GM19099 (cell line): Measurements from ENCODE around the gene PANK1.

ENCODE experiments used
- POLR2A ChIP-seq: IDR thresholded peaks from 3 replicates; pipeline ENCODE4 v1.6.1; 2011; ENCODE audit warnings: low read depth; ENCODE audit not compliant: insufficient read length; ENCODE audit errors: extremely low read depth

PANK1 gene

DNA sequence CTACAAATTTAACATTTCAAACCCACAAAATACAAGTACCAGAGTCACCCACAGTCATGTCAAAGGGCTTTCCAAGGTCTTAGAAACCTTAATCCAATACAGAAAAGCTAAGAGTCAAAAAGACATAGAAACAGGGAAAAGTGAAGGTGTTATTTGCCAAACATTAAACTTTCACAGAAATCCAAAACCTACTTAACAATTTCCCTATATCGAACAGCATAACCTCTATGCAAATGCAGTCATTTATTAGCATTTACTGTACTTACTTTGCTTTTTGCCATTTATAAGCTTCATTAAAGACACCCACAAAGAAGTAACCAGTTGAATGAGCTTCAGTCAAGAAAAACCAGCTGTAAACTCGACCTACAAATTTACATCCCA is 1.6 kb downstream of the PANK1 start:
- TF ChIP-seq POLR2A = no peak

DNA sequence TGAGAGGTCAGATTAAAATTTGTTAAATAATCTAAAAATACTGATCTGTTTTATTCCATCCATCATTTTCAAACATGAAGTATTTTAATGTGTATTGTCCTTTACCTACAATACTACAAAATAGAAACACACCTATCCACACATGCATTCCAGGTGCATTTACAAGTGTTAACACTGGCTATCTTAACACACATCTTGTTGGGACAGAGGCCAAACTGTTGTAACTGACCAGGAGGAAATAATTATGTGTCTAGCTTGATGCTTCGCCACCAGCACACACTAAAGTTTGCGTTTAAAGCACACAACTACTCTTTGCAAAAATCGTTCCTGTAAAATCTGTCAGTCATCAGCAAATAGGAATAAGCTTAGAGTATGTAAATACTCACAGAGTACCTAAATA is 2.8 kb downstream of the PANK1 start:
- TF ChIP-seq POLR2A = no peak

DNA sequence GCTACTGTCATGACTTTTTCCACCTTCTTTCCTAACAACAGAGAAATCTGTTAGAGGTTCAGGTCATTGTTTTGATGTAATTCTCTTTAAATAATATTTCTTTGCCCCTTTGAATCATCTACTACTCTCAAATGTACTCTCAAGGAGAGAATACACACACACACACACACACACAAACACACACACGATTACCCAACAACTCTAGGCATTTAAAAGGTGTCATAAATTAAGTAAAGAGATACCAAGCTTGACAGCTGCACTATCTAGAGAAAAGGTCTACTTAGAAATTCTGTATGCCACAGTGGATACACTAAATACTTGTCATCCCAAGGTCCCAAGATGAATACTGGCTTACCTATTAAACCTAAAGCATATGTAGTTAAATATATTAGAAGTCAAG is 4.8 kb downstream of the PANK1 start:
- no peak for TF ChIP-seq POLR2A

DNA sequence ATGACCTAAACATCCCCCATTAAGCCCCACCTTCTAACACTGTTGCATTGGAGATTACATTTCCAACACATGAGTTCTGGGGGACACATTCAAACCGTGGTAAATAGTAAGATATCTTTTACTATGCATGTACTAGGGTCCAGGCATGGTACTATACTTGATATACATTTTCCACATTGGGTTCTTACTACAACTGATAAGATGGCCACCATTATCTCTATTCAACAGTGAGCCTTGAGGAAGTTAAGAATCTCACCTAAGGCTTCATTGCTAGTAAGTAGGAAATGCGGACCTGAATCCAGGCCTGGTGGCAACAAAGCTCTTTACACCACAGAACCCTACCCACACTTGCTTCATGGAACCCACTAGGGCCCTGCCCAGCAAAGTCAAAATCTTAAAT is 5.7 kb downstream of the PANK1 start:
- TF ChIP-seq POLR2A = no peak

DNA sequence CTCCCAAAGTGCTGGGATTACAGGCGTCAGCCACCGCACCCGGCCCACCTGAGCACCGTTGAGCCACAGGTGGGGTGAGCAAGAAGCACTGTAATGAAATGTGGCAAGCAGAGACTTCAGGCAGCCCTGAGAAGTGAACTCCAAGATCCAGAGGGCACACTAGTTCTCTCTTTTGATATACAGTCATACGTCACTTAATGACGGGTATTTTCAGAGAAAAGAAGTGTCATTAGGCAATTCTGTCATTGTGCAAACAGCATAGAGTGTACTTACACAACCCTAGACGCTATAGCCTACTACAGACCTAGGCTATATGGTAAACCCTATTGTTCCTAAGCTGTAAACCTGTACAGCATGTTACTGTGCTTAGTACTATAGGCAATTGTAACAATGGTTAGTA is 7.9 kb downstream of the PANK1 start:
- TF ChIP-seq POLR2A = no peak

DNA sequence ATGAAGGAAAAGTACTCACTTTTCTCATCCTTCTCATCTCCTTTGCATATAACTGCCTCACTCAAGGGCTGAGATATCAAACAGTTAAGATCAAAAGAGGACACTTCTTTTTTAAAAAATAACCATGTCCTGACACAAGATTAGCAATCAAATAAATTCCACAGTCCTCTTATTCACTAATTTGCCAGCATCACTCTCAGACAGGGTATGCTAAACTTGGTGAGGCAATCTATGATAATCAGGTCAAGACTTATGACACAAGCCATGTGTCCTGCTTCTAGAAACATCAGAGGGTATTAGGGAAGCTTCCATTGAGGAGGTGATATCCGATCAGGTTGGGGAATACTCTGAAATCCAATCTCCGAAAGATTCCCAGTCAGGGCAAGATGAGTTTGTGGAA is 10.4 kb downstream of the PANK1 start:
- no peak for TF ChIP-seq POLR2A

DNA sequence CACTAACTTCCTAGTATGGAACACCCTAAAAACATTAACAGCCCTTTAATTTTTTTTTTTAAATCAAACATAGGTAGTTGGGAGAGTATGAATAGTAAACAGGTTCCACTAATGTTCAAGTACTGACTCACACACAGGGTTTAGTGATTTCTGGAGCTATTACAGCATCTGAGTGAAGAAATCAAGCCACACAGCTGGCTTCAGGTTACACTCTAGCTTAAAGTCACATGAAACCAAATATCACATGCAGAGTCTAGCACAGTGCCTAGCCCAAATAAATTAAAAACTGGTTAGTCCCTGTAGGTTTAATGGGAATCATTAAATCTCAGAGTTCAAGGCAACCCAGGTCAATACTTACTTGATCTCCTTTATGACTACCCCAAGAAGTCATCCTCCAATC is 11.6 kb downstream of the PANK1 start:
- no peak for TF ChIP-seq POLR2A

DNA sequence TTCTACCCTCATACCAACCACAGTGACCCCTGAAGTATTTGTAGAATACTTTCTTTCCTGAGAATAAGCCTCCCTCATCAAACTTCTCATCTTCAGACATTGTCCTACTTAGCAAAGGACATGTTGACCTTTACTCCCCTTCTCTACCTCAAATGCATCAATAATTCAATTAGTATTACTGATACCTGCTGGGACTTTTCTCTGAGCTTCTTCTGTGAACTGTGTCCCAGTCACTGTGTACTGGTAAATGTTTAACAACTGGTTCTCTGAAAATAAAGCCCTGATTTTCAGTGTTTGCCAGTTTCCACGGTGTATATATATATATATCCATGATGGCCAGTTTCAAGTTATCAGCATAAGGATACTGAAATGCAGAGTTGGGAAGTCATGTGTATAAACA is 12.2 kb downstream of the PANK1 start:
- no peak for TF ChIP-seq POLR2A

DNA sequence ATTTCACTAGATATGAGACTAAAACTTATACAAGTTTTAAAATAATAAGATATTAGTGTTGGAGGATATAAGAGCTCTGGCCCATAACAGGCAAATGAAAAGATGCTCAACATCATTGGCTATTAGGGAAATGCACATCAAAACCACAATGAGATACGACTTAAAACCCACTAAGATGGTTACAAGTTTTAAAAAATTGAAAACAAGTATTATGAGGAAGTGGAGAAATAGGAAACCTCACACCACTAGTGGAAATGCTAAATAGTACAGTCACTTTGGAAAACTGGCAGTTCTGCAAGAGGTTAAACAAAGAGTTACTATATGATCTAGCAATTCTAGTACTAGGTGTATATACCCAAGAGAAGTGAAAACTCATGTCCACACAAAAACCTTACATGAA is 17.2 kb downstream of the PANK1 start:
- TF ChIP-seq POLR2A = no peak

DNA sequence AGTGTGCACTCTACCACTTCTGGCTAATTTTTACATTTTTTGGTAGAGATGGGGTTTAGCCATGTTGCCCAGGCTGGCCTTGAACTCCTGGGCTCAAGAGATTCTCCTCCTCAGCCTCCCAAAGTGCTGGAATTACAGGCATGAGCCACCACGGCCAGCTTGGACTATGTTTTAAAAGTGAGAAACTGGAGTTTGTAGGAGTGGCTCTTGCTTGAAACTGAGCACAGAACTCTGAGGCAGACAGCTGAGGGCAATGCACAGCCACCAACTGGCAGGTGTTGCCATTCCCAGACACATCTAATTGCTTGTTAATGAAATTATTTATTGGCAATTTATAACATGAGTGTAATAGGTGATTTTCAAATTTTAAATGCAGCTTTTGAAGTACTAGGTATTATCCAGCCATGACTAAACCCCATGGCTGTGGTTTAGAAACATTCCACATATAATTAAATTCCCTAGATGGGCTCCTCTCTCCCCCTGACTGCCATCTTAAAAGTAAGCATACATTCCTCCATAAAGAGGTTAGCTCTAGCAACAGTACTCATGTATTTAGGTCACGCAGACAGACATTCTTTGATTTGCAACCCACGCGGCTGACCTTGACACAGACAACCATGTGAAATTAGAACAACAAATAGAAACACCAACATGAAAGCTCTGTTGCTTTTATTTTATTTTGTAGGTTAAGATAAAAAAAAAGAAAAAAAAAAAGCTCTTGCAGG is 19.8 kb downstream of the PANK1 start:
- TF ChIP-seq POLR2A = no peak

DNA sequence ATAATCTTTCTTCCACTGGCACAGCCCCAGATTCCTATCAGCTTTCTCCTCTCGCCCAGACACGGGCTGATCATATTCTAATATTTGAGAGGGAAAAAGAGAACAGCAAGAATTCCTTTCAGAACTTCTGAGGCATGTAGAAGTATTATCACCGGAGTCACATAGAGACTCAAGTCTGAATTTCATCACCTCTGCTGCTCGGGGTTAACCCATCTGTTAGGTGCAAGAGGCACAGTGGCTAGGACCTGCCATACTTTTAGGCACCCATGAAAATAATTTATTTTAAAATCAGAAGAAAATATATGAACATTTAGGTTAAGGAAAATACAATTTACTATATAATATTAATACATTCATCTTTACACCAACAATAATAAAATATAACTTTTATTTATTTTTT is 21.0 kb downstream of the PANK1 start:
- no peak for TF ChIP-seq POLR2A

DNA sequence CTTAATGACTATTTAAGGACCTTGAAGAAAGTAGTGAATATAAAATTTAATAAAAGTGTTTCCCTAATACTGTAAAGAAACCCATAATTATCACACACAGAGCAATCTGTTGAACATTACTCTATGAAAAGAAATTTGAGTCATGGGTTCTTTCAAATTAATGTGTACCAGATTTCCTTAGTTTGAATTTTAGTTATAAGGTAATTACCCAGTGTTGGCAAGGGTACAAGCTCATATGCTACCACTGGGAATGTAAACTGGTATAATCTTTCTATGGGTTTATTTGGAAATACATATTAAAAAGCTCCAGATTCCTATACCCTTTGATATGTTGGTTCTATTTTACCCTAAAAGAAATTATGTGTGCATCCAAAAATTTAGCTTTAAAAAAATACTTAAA is 22.9 kb downstream of the PANK1 start:
- TF ChIP-seq POLR2A = no peak

DNA sequence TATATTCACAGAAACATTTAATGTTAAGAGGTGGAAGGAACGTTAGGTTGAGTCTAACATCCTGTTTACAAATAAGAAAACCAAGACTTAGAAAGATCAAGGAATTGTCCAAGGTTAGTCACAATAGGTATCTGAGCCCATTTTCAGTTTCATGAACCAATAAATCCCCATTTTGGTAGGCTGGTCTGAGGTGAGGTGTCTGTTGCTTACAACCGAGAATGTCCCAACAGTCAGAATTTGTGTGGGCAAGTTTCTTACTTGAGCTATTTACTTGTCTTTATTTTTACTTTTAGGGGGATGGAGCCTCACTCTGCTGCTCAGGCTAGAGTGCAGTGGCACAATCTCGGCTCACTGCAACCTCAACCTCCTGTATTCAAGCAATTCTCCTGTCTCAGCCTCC is 23.6 kb downstream of the PANK1 start:
- no peak for TF ChIP-seq POLR2A

DNA sequence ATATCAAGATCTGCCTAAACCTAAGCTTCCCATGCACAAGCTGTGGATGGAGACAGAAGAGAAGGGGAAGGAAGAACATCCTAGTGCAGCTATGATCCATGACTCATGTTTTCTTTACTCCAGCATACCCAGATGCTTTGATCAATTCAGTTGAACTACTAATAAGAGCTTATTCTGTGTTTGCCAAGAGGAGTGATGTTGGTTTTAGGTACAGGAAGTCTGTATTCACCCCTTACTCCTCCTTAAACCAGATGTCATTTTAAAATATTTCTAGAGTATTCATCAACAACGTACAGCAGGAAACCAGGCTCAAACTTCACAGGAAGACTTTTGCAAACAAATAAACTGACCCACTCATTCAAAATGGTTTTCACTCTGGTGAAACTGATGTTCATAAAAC is 29.2 kb downstream of the PANK1 start:
- no peak for TF ChIP-seq POLR2A

DNA sequence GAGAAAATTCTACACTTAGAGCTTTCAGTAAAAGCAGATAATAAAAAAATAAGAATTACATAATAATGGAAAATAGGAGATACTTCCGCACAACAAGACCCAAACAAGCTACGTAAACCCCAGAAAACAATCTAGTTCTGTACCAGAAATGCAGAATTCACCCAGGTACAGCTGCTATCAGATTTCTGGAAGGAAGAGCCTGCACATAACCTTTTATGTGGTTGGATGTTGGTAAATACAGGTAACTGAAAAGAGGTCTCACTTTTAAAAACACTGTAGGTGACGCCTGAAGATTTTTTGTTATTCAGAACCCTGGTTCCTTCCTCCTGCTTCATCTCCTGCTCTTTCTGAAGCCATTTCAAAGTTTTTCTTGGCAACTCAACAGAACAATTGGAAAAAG is 29.9 kb downstream of the PANK1 start:
- TF ChIP-seq POLR2A = no peak

DNA sequence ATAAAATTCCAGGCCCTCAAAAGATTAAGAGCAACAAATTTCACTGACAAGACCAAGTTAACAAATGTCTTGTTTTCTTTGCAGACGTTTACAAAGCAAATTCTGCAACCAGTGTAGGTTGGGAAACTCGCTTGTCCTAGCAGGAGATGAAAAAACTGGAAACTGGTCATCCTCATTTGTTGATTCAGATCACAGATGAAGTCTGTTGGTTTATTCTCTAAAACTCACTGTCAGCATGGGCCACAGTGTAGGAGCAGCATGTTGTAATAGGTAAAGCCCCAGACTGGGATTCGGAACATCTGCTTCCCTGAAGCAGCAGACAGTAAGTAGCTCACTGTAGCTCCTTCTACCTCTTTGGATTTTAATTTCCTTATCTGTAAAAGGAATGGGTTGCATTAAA is 31.5 kb downstream of the PANK1 start:
- no peak for TF ChIP-seq POLR2A

DNA sequence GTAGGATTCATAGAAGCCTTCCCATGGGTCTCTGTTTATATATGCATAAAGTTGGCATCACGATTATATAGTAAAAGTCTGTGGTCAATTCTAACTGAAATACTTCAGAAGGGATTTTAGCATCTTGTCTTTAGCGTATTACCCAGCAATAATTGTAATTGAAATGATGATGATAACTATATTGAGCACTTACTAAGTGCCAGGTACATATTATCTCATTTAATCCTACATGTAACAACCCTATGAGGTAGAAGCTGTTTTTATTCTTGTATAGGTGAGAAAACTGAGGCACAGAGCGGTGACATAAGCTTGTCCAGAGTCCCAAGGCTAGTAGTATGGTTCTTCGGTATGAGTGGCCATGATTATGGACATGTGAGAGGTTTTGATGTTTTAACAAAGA is 33.8 kb downstream of the PANK1 start:
- no peak for TF ChIP-seq POLR2A
